Central memory CD8-positive, alpha-beta T cell (primary cell): ENCODE measurements around the gene PRR7.

ENCODE experiments used
- ATAC-seq: fragments of 150-1000 bp; cut with Tn5 transposase; replicated peaks from 2 replicates; pipeline ENCODE4 v1.10.0; 2022; ENCODE audit warnings: mild to moderate bottlenecking, moderate FRiP score, moderate number of reproducible peaks; ENCODE audit not compliant: poor library complexity, severe bottlenecking; ENCODE audit errors: extremely low read depth
- DNase-seq, 2 donors: peaks; one replicate each; pipeline ENCODE4 v3.0.0; 2021; ENCODE audit warnings: low spot score in 2 of 2
- H3K27ac Mint-ChIP-seq: one replicate; pipeline ENCODE4 v1.8.0; 2022; ENCODE audit warnings: low read depth, mild to moderate bottlenecking, moderate library complexity, mixed read lengths
- H3K27me3 Mint-ChIP-seq: one replicate; pipeline ENCODE4 v1.8.0; 2022; ENCODE audit warnings: mixed read lengths
- H3K36me3 Mint-ChIP-seq: one replicate; pipeline ENCODE4 v1.8.0; 2022; ENCODE audit warnings: mild to moderate bottlenecking, moderate library complexity, mixed read lengths; ENCODE audit not compliant: insufficient read depth
- H3K4me1 Mint-ChIP-seq: one replicate; pipeline ENCODE4 v1.8.0; 2022; ENCODE audit warnings: mixed read lengths
- H3K4me3 Mint-ChIP-seq: one replicate; pipeline ENCODE4 v1.8.0; 2022; ENCODE audit warnings: mild to moderate bottlenecking, moderate library complexity, mixed read lengths
- H3K9me3 Mint-ChIP-seq: one replicate; pipeline ENCODE4 v1.8.0; 2022; ENCODE audit warnings: mixed read lengths

Gene PRR7

GRCh38 chr5:177444106-177445051 lies 2.2 kb upstream of the PRR7 start:
- peak; percentile 29 for ATAC-seq

GRCh38 chr5:177445052-177445916 lies 1.3 kb upstream of the PRR7 start:
- peak overlapping the region; percentile 76 for H3K4me3 Mint-ChIP-seq
- peaks cover 20% of the 10 kb centered on the region for H3K36me3 Mint-ChIP-seq
- ATAC-seq (peak; percentile 38), DNase-seq (no peak)
- peaks cover 46% of the 10 kb centered on the region for H3K4me1 Mint-ChIP-seq
- H3K27ac Mint-ChIP-seq: peak overlapping the region; percentile 98
- no peaks in the 10 kb centered on the region for H3K9me3 Mint-ChIP-seq
- H3K27me3 Mint-ChIP-seq: no peaks in the 10 kb centered on the region

More at GRCh38 chr5:177444106-177445051, 2.2 kb upstream of the PRR7 start:
- H3K27ac Mint-ChIP-seq: peak overlapping the region; percentile 98
- H3K4me1 Mint-ChIP-seq: peaks cover 55% of the 10 kb centered on the region
- DNase-seq: no peak
- no peaks in the 10 kb centered on the region for H3K9me3 Mint-ChIP-seq
- peak overlapping the region; percentile 76 for H3K4me3 Mint-ChIP-seq
- H3K36me3 Mint-ChIP-seq: peaks cover 23% of the 10 kb centered on the region
- H3K27me3 Mint-ChIP-seq: no peaks in the 10 kb centered on the region

GRCh38 chr5:177445917-177446199 lies 756 bp upstream of the PRR7 start:
- Mint-ChIP-seq H3K27me3 (no peaks in the 10 kb centered on the region), H3K4me1 (peaks cover 43% of the 10 kb centered on the region), H3K9me3 (no peaks in the 10 kb centered on the region), H3K27ac (peak overlapping the region; percentile 98), H3K36me3 (peaks cover 19% of the 10 kb centered on the region), H3K4me3 (peak overlapping the region; percentile 76)
- ATAC-seq: no peak
- DNase-seq: no peak

- H3K4me3 Mint-ChIP-seq: peak overlapping the region; percentile 69
- DNase-seq (peak; percentile 62 to 72), ATAC-seq (peak; percentile 46)
- peaks cover 18% of the 10 kb centered on the region for H3K36me3 Mint-ChIP-seq
- H3K9me3 Mint-ChIP-seq: no peaks in the 10 kb centered on the region
- peaks cover 48% of the 10 kb centered on the region for H3K4me1 Mint-ChIP-seq
- H3K27ac Mint-ChIP-seq: no peak overlapping the region
- no peaks in the 10 kb centered on the region for H3K27me3 Mint-ChIP-seq
Measured at GRCh38 chr5:177447066-177447610, 524 bp downstream of the PRR7 start.

- H3K4me1 Mint-ChIP-seq: peaks cover 45% of the 10 kb centered on the region
- DNase-seq (no peak), ATAC-seq (no peak)
- H3K27me3 Mint-ChIP-seq: no peaks in the 10 kb centered on the region
- peak overlapping the region; percentile 75 for H3K27ac Mint-ChIP-seq
- peaks cover 19% of the 10 kb centered on the region for H3K36me3 Mint-ChIP-seq
- no peaks in the 10 kb centered on the region for H3K9me3 Mint-ChIP-seq
- H3K4me3 Mint-ChIP-seq: peak overlapping the region; percentile 69
Measured at GRCh38 chr5:177447611-177448243, 1.1 kb downstream of the PRR7 start.

- peaks cover 50% of the 10 kb centered on the region for H3K4me1 Mint-ChIP-seq
- ATAC-seq: no peak
- H3K27ac Mint-ChIP-seq: peak overlapping the region; percentile 75
- H3K9me3 Mint-ChIP-seq: no peaks in the 10 kb centered on the region
- peaks cover 20% of the 10 kb centered on the region for H3K36me3 Mint-ChIP-seq
- H3K4me3 Mint-ChIP-seq: peak overlapping the region; percentile 69
- H3K27me3 Mint-ChIP-seq: no peaks in the 10 kb centered on the region
- DNase-seq: no peak
Measured at GRCh38 chr5:177448244-177448950, 1.8 kb downstream of the PRR7 start.

GRCh38 chr5:177449140-177450061 lies 2.8 kb downstream of the PRR7 start:
- H3K4me3 Mint-ChIP-seq: no peak overlapping the region
- H3K27me3 Mint-ChIP-seq: no peaks in the 10 kb centered on the region
- H3K27ac Mint-ChIP-seq: no peak overlapping the region
- no peaks in the 10 kb centered on the region for H3K9me3 Mint-ChIP-seq
- ATAC-seq (no peak), DNase-seq (no peak)
- peaks cover 26% of the 10 kb centered on the region for H3K36me3 Mint-ChIP-seq
- H3K4me1 Mint-ChIP-seq: peaks cover 48% of the 10 kb centered on the region

GRCh38 chr5:177450667-177451424 lies 4.2 kb downstream of the PRR7 start:
- ATAC-seq: no peak
- Mint-ChIP-seq H3K4me1 (peaks cover 34% of the 10 kb centered on the region), H3K27me3 (no peaks in the 10 kb centered on the region), H3K9me3 (no peaks in the 10 kb centered on the region), H3K4me3 (peak overlapping the region; percentile 19), H3K27ac (no peak overlapping the region), H3K36me3 (peaks cover 38% of the 10 kb centered on the region)
- no peak for DNase-seq

GRCh38 chr5:177452688-177453638 lies 6.3 kb downstream of the PRR7 start:
- peak overlapping the region; percentile 76 for H3K4me3 Mint-ChIP-seq

GRCh38 chr5:177453852-177454396 lies 7.3 kb downstream of the PRR7 start:
- Mint-ChIP-seq H3K4me3 (peak overlapping the region; percentile 76), H3K36me3 (peaks cover 44% of the 10 kb centered on the region), H3K27me3 (no peaks in the 10 kb centered on the region), H3K27ac (peak overlapping the region; percentile 86), H3K9me3 (no peaks in the 10 kb centered on the region), H3K4me1 (peaks cover 25% of the 10 kb centered on the region)
- ATAC-seq (no peak), DNase-seq (no peak)

More at GRCh38 chr5:177452688-177453638, 6.3 kb downstream of the PRR7 start:
- Mint-ChIP-seq H3K27me3 (no peaks in the 10 kb centered on the region), H3K36me3 (peaks cover 47% of the 10 kb centered on the region), H3K9me3 (no peaks in the 10 kb centered on the region), H3K27ac (peak overlapping the region; percentile 86), H3K4me1 (peaks cover 34% of the 10 kb centered on the region)
- ATAC-seq (no peak), DNase-seq (no peak)
